ENCODE data around the gene HSPB1.

- TF ChIP-seq CTCF (conservative IDR thresholded peaks at IDR 0.05; ENCODE audit: low read length) (no peak), EZH2phosphoT487 (IDR thresholded peaks at IDR 0.05; ENCODE audit: borderline replicate concordance) (no peak)
Observed at GRCh38 chr7:76296743-76297740, 5.4 kb upstream of the HSPB1 start.

Measured in Loucy (cell line).